ENCODE measurements around the gene HTRA3.

GRCh38 chr4:8237256-8237989 lies 32.1 kb upstream of the HTRA3 start:
- TF ChIP-seq CTCF (IDR thresholded peaks at IDR 0.05) = no peak
- TF ChIP-seq EP300 (IDR thresholded peaks at IDR 0.05) = no peak
- TF ChIP-seq POLR2AphosphoS5 (IDR thresholded peaks at IDR 0.05) = no peak
- no peak for TF ChIP-seq POLR2A (IDR thresholded peaks at IDR 0.05)

Measured in suprapubic skin (tissue), 4 donors.